ENCODE results near the gene STK4.

DNA sequence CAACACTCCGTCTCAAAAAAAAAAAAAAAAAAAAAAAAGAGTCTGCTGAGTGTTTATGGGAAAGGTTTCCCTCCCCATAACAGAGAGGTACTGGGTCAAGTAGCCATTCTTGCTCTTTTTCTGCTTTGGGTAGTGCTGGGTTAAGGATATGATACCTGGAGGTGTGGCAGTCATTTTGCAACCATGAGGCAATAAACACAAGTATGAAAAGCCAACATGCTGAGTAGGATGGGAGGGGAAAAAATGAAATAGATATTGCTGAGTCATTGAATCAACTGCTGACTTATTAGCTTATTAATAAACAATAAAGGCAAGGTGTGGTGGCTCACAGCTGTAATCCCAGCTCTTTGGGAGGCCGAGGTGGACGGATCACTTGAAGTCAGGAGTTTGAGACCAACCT is 3.8 kb upstream of the STK4 start:
- TF ChIP-seq POLR2A (IDR thresholded peaks at IDR 0.05; ENCODE audit: low read depth, low read length) (no peak), POLR2AphosphoS5 (IDR thresholded peaks at IDR 0.05; ENCODE audit: insufficient read depth, low read depth, low read length) (no peak), FOS (IDR thresholded peaks at IDR 0.05; ENCODE audit: borderline replicate concordance, insufficient read depth, low read length) (no peak), EZH2 (IDR thresholded peaks at IDR 0.05; ENCODE audit: borderline replicate concordance, low read depth, low read length, severe bottlenecking) (no peak), MYC (IDR thresholded peaks at IDR 0.05; ENCODE audit: low read depth, low read length) (no peak), JUN (IDR thresholded peaks at IDR 0.05; ENCODE audit: borderline replicate concordance, insufficient read depth, insufficient read length, low read depth) (no peak)
- TF ChIP-seq, protein P1, sequence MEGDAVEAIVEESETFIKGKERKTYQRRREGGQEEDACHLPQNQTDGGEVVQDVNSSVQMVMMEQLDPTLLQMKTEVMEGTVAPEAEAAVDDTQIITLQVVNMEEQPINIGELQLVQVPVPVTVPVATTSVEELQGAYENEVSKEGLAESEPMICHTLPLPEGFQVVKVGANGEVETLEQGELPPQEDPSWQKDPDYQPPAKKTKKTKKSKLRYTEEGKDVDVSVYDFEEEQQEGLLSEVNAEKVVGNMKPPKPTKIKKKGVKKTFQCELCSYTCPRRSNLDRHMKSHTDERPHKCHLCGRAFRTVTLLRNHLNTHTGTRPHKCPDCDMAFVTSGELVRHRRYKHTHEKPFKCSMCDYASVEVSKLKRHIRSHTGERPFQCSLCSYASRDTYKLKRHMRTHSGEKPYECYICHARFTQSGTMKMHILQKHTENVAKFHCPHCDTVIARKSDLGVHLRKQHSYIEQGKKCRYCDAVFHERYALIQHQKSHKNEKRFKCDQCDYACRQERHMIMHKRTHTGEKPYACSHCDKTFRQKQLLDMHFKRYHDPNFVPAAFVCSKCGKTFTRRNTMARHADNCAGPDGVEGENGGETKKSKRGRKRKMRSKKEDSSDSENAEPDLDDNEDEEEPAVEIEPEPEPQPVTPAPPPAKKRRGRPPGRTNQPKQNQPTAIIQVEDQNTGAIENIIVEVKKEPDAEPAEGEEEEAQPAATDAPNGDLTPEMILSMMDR (IDR thresholded peaks at IDR 0.05; ENCODE audit: extremely low read depth in 1 of 2, insufficient read depth in 1 of 2, low read depth in 1 of 2, low read length in 2 of 2), result no peak
- TF ChIP-seq, protein P2, sequence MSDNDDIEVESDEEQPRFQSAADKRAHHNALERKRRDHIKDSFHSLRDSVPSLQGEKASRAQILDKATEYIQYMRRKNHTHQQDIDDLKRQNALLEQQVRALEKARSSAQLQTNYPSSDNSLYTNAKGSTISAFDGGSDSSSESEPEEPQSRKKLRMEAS (IDR thresholded peaks at IDR 0.05; ENCODE audit: insufficient read depth, insufficient read length), result no peak

Measured in endothelial cell of umbilical vein (primary cell).